ENCODE data around the gene WDR45.

GRCh38 chrX:49096419-49096818, 16.7 kb upstream of the WDR45 start:
- TF ChIP-seq CTCF (IDR thresholded peaks at IDR 0.05; ENCODE audit: poor library complexity, severe bottlenecking): no peak
- no peak for TF ChIP-seq EZH2 (IDR thresholded peaks at IDR 0.05; ENCODE audit: borderline replicate concordance, insufficient read depth, low read length, poor library complexity, severe bottlenecking)
- TF ChIP-seq MXI1 (conservative IDR thresholded peaks at IDR 0.05; ENCODE audit: poor library complexity, severe bottlenecking): no peak
